ENCODE data around the gene CYSRT1. TPM values are rescaled to one million over a fixed set of nuclear protein-coding genes. Genes with fewer than 3 reads are reported as not detected.

CYSRT1 gene
- total RNA-seq, 1 experiment from 2014 or later = 1.0 TPM

DNA sequence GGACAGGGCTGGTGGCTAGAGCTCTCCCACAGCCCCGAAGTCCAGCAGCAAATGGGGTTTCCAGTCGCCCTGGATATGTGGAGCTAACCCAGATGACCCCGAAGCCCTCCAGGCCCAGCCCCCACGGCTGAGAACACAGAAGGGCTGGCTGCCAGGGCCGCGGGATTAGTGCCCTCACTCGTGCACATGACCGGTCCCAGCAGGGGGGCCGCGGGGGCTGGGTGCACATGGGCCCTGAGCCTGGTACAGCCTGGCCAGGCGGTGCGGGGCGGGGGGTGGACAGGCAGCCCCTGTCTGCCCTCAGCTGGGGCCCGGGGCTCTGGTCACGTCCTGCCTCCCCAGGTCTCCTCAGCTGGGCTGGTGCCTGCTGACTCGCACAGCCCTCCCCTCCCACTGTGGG is 30.6 kb upstream of the CYSRT1 start:
- Histone ChIP-seq H3K27me3 (ENCODE audit: insufficient read depth, low read length) (no peaks in the 10 kb centered on the region), H3K27ac (ENCODE audit: insufficient read length, low read depth, low read length) (no peak overlapping the region), H3K56ac (ENCODE audit: insufficient read length, low read depth, low read length) (no peak overlapping the region), H3K79me2 (ENCODE audit: insufficient read depth, low read length) (0 out of 2 replicates have a peak, but pooled peaks cover 2% of the 10 kb centered on the region), H2BK15ac (ENCODE audit: low read depth, low read length) (no peak overlapping the region), H3K79me1 (ENCODE audit: insufficient read depth, low read depth, low read length, poor library complexity, severe bottlenecking) (peaks cover 3% of the 10 kb centered on the region), H3K4me1 (ENCODE audit: insufficient read depth, low read length) (peaks cover 4% of the 10 kb centered on the region; the same call in 1 of the 2 replicates), H3K14ac (ENCODE audit: insufficient read depth, low read length) (no peak overlapping the region; the same call in 1 of the 2 replicates), H3K9me3 (ENCODE audit: control insufficient read depth, low read depth, low read length) (no peaks in the 10 kb centered on the region), H3K23ac (ENCODE audit: insufficient read length, low read depth, low read length) (no peak overlapping the region), H2BK20ac (ENCODE audit: low read depth, low read length, poor library complexity, severe bottlenecking) (no peak overlapping the region), H4K5ac (ENCODE audit: insufficient read length, low read depth, low read length) (no peak overlapping the region), H3K23me2 (ENCODE audit: insufficient read length, low read depth, low read length, poor library complexity, severe bottlenecking) (peaks cover 2% of the 10 kb centered on the region), H4K20me1 (ENCODE audit: control insufficient read depth, insufficient read depth, insufficient read length) (no peaks in the 10 kb centered on the region), H4K8ac (replicated peaks; ENCODE audit: insufficient read length, low read depth, low read length) (no peak overlapping the region), H3K4ac (ENCODE audit: low read depth, low read length) (no peak overlapping the region), H2AFZ (ENCODE audit: low read length) (no peak overlapping the region), H2AK5ac (ENCODE audit: insufficient read length, low read length) (no peak overlapping the region), H2BK5ac (ENCODE audit: insufficient read length, low read length) (no peak overlapping the region), H3K9ac (ENCODE audit: extremely low read depth, insufficient read length, low read length) (no peak overlapping the region), H4K91ac (ENCODE audit: insufficient read length, low read depth, low read length) (no peak overlapping the region), H3K18ac (ENCODE audit: insufficient read length, low read depth, low read length) (no peak overlapping the region), H2BK12ac (ENCODE audit: insufficient read length, low read depth, low read length) (no peak overlapping the region), H3T11ph (ENCODE audit: low read length) (no peak overlapping the region), H2BK120ac (ENCODE audit: low read depth, low read length, poor library complexity, severe bottlenecking) (no peak overlapping the region), H3K4me2 (ENCODE audit: insufficient read depth, insufficient read length, low read length) (no peak overlapping the region)
- TF ChIP-seq, protein P1, sequence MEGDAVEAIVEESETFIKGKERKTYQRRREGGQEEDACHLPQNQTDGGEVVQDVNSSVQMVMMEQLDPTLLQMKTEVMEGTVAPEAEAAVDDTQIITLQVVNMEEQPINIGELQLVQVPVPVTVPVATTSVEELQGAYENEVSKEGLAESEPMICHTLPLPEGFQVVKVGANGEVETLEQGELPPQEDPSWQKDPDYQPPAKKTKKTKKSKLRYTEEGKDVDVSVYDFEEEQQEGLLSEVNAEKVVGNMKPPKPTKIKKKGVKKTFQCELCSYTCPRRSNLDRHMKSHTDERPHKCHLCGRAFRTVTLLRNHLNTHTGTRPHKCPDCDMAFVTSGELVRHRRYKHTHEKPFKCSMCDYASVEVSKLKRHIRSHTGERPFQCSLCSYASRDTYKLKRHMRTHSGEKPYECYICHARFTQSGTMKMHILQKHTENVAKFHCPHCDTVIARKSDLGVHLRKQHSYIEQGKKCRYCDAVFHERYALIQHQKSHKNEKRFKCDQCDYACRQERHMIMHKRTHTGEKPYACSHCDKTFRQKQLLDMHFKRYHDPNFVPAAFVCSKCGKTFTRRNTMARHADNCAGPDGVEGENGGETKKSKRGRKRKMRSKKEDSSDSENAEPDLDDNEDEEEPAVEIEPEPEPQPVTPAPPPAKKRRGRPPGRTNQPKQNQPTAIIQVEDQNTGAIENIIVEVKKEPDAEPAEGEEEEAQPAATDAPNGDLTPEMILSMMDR (conservative IDR thresholded peaks at IDR 0.05) = no peak
- H3K27me3 Mint-ChIP-seq (ENCODE audit: low read depth) = no peaks in the 10 kb centered on the region
- H3K4me3 Mint-ChIP-seq = no peak overlapping the region
- peaks cover 8 to 17% of the 10 kb centered on the region in 2 experiments for H3K4me1 Mint-ChIP-seq
- no peak for DNase-seq
- no CpG with 5 or more reads among the region's 16 CpGs for WGBS (ENCODE audit: extremely low coverage, insufficient read length, low lambda C conversion rate)
- H3K27ac Mint-ChIP-seq = no peak overlapping the region
- peaks cover 5 to 15% (median 11%) of the 10 kb centered on the region in 3 experiments; a peak in 5 of 7 replicates for H3K36me3 Mint-ChIP-seq (ENCODE audit: insufficient read depth in 1 of 3, low read depth in 3 of 3)
- no peaks in the 10 kb centered on the region for H3K9me3 Mint-ChIP-seq

All from H9 (cell line).